ENCODE measurements around the gene TKT. TPM values are rescaled to one million over a fixed set of nuclear protein-coding genes. Genes with fewer than 3 reads are reported as not detected.

TKT gene
- total and polyA plus RNA-seq, 2 of the 13 experiments (the other 11 are each of a cell fraction or from before 2014, with no cell fraction given): 150 to 238 TPM

DNA sequence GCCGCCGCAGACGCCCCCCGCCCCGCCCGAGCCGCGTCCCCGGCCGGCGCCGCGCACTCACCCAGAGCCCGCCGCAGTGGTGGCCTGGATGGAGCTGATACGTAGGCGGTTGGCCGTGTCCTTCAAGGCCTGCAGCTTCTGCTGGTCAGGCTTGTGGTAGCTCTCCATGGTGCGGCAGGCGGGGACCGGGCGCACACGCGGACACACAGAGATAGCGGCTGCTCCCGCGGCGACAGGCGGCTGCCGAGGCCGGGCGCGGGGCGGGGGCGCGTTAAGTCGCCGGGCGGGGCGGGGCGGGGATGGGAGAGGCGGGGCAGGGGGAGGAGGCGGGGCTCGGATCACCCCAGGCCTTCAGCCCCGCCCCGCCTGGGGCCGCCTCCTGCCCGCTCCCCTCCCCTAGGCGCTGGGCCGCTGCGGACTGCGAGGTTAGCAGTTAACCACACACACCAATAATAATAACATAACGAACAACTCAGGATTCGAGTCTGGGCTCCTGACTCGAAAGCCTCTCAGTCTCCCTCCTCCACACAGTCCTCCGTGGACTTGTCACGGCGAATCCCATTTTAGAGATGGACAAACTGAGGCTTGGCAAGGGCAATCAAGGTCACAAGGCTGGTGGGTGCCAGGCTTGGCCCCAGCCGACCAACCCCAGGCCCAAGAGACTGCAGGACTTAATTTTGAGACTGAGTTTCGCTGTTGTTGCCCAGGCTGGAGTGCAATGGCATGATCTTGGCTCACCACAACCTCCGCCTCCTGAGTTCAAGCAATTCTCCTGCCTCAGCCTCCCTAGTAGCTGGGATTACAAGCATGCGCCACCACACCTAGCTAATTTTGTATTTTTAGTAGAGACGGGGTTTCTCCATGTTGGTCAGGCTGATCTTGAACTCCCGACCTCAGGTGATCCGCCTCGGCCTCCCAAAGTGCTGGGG lies at the start of gene TKT (continued):
- TF ChIP-seq, protein P1, sequence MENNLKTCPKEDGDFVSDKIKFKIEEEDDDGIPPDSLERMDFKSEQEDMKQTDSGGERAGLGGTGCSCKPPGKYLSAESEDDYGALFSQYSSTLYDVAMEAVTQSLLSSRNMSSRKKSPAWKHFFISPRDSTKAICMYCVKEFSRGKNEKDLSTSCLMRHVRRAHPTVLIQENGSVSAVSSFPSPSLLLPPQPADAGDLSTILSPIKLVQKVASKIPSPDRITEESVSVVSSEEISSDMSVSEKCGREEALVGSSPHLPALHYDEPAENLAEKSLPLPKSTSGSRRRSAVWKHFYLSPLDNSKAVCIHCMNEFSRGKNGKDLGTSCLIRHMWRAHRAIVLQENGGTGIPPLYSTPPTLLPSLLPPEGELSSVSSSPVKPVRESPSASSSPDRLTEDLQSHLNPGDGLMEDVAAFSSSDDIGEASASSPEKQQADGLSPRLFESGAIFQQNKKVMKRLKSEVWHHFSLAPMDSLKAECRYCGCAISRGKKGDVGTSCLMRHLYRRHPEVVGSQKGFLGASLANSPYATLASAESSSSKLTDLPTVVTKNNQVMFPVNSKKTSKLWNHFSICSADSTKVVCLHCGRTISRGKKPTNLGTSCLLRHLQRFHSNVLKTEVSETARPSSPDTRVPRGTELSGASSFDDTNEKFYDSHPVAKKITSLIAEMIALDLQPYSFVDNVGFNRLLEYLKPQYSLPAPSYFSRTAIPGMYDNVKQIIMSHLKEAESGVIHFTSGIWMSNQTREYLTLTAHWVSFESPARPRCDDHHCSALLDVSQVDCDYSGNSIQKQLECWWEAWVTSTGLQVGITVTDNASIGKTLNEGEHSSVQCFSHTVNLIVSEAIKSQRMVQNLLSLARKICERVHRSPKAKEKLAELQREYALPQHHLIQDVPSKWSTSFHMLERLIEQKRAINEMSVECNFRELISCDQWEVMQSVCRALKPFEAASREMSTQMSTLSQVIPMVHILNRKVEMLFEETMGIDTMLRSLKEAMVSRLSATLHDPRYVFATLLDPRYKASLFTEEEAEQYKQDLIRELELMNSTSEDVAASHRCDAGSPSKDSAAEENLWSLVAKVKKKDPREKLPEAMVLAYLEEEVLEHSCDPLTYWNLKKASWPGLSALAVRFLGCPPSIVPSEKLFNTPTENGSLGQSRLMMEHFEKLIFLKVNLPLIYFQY (CRISPR knock-in tag; IDR thresholded peaks at IDR 0.05; ENCODE audit: borderline replicate concordance): peak; percentile 27; the same call in 1 of the 2 replicates
- TF ChIP-seq, protein P2, sequence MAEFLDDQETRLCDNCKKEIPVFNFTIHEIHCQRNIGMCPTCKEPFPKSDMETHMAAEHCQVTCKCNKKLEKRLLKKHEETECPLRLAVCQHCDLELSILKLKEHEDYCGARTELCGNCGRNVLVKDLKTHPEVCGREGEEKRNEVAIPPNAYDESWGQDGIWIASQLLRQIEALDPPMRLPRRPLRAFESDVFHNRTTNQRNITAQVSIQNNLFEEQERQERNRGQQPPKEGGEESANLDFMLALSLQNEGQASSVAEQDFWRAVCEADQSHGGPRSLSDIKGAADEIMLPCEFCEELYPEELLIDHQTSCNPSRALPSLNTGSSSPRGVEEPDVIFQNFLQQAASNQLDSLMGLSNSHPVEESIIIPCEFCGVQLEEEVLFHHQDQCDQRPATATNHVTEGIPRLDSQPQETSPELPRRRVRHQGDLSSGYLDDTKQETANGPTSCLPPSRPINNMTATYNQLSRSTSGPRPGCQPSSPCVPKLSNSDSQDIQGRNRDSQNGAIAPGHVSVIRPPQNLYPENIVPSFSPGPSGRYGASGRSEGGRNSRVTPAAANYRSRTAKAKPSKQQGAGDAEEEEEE (CRISPR knock-in tag; IDR thresholded peaks at IDR 0.05; ENCODE audit: borderline replicate concordance): no peak
- TF ChIP-seq, protein P3, sequence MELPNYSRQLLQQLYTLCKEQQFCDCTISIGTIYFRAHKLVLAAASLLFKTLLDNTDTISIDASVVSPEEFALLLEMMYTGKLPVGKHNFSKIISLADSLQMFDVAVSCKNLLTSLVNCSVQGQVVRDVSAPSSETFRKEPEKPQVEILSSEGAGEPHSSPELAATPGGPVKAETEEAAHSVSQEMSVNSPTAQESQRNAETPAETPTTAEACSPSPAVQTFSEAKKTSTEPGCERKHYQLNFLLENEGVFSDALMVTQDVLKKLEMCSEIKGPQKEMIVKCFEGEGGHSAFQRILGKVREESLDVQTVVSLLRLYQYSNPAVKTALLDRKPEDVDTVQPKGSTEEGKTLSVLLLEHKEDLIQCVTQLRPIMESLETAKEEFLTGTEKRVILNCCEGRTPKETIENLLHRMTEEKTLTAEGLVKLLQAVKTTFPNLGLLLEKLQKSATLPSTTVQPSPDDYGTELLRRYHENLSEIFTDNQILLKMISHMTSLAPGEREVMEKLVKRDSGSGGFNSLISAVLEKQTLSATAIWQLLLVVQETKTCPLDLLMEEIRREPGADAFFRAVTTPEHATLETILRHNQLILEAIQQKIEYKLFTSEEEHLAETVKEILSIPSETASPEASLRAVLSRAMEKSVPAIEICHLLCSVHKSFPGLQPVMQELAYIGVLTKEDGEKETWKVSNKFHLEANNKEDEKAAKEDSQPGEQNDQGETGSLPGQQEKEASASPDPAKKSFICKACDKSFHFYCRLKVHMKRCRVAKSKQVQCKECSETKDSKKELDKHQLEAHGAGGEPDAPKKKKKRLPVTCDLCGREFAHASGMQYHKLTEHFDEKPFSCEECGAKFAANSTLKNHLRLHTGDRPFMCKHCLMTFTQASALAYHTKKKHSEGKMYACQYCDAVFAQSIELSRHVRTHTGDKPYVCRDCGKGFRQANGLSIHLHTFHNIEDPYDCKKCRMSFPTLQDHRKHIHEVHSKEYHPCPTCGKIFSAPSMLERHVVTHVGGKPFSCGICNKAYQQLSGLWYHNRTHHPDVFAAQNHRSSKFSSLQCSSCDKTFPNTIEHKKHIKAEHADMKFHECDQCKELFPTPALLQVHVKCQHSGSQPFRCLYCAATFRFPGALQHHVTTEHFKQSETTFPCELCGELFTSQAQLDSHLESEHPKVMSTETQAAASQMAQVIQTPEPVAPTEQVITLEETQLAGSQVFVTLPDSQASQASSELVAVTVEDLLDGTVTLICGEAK (IDR thresholded peaks at IDR 0.05): no peak
- TF ChIP-seq, protein P3 (CRISPR knock-in tag; IDR thresholded peaks at IDR 0.05): no peak
- TF ChIP-seq PAF1 (CRISPR knock-in tag; IDR thresholded peaks at IDR 0.05) (no peak), ZNF225 (CRISPR knock-in tag; IDR thresholded peaks at IDR 0.05) (no peak), CCAR2 (optimal IDR thresholded peaks at IDR 0.05; ENCODE audit: low read depth, low read length) (no peak), NFIB (CRISPR knock-in tag; IDR thresholded peaks at IDR 0.05; ENCODE audit: borderline replicate concordance) (no peak), HDAC1 (CRISPR knock-in tag; IDR thresholded peaks at IDR 0.05) (peak; percentile 84), RCOR2 (CRISPR knock-in tag; IDR thresholded peaks at IDR 0.05) (peak; percentile 97)
- TF ChIP-seq, protein P4, sequence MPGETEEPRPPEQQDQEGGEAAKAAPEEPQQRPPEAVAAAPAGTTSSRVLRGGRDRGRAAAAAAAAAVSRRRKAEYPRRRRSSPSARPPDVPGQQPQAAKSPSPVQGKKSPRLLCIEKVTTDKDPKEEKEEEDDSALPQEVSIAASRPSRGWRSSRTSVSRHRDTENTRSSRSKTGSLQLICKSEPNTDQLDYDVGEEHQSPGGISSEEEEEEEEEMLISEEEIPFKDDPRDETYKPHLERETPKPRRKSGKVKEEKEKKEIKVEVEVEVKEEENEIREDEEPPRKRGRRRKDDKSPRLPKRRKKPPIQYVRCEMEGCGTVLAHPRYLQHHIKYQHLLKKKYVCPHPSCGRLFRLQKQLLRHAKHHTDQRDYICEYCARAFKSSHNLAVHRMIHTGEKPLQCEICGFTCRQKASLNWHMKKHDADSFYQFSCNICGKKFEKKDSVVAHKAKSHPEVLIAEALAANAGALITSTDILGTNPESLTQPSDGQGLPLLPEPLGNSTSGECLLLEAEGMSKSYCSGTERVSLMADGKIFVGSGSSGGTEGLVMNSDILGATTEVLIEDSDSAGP (CRISPR knock-in tag; IDR thresholded peaks at IDR 0.05; ENCODE audit: borderline replicate concordance): no peak; the same call in 1 of the 2 replicates
